Kidney (tissue), 14 donors: ENCODE results near the gene CHD1. TPM values are rescaled to one million over a fixed set of nuclear protein-coding genes. Genes with fewer than 3 reads are reported as not detected.

Experiments used
- DNase-seq, 5 donors: peaks; one replicate each; pipeline ENCODE4 v3.0.0-alpha.2; 2013 to 2020
- FAIRE-seq: peaks from 2 replicates; lab custom pipeline; 2012; peaks lifted over from hg19 to GRCh38; lab: Jason Lieb, UNC
- H3K27ac ChIP-seq, 2 donors: one replicate each; pipeline ENCODE4 v1.7.0; 2013; ENCODE audit warnings: low read depth in 2 of 2, low read length in 2 of 2, inconsistent platforms in 1 of 2
- H3K27me3 ChIP-seq: one replicate; pipeline ENCODE4 v1.7.1; 2013; ENCODE audit warnings: low read length, inconsistent platforms; ENCODE audit not compliant: control insufficient read depth, insufficient read depth
- H3K36me3 ChIP-seq, 3 donors: one replicate each; pipeline versions ENCODE4 v1.7.0 to v1.7.1; 2013; ENCODE audit warnings: low read length in 3 of 3, control low read depth in 1 of 3, inconsistent platforms in 1 of 3; ENCODE audit not compliant: insufficient read depth in 3 of 3, control insufficient read depth in 2 of 3
- H3K4me1 ChIP-seq, 3 donors: one replicate each; pipeline versions ENCODE4 v1.7.0 to v1.7.1; 2013; ENCODE audit warnings: low read length in 3 of 3, inconsistent platforms in 1 of 3, low read depth in 1 of 3; ENCODE audit not compliant: control insufficient read depth in 2 of 3, insufficient read depth in 2 of 3
- H3K4me3 ChIP-seq, 3 donors: one replicate each; pipeline versions ENCODE4 v1.7.0 to v1.8.1; 2013; ENCODE audit warnings: low read length in 3 of 3, control low read depth in 1 of 3, inconsistent platforms in 1 of 3
- H3K9ac ChIP-seq, 3 donors: one replicate each; pipeline versions ENCODE4 v1.7.0 to v1.7.1; 2013; ENCODE audit warnings: low read length in 3 of 3, control low read depth in 1 of 3, inconsistent platforms in 1 of 3
- H3K9me3 ChIP-seq, 3 donors: one replicate each; pipeline versions ENCODE4 v1.7.0 to v1.7.1; 2013; ENCODE audit warnings: low read length in 3 of 3, control low read depth in 1 of 3, inconsistent platforms in 1 of 3; ENCODE audit not compliant: control insufficient read depth in 2 of 3, insufficient read depth in 1 of 3
- CTCF ChIP-seq: IDR thresholded peaks from 3 replicates; pipeline ENCODE4 v1.5.1; 2012; ENCODE audit warnings: mild to moderate bottlenecking, moderate library complexity, borderline replicate concordance; ENCODE audit not compliant: insufficient read depth; ENCODE audit errors: extremely low read depth
- intact Hi-C: fragments of 100-400 bp; cut with DNase I; formaldehyde crosslinking; loops from one replicate; pipeline ENCODE4 v1.11.1; 2022
- polyA plus RNA-seq: library from polyadenylated mRNA; stranded (reverse); fragments of 350-450 nt; fragmentation: Illumina TruSeq; extraction: RNeasy Lipid Tissue Mini Kit (QIAGEN cat#74804); gene quantifications from one replicate; pipeline ENCODE4 v1.2.3, GENCODE V29; 2014; ENCODE audit warnings: low read depth, low replicate concordance; ENCODE audit not compliant: insufficient read depth
- total RNA-seq: library from RNA; stranded (reverse); fragmentation: NEBNext Ultra II Directional; extraction: Animal tissue kit (Norgen Biotek cat#: 25700); gene quantifications from one replicate; pipeline ENCODE4 v1.2.1, GENCODE V29; 2021
- donor health status: control.
- donor health status: control.
- donor health status: control.
- donor health status: control.
- donor health status: control.
- donor health status: DM: yes; HTN: yes; CAD: no.
- donor health status: Normal renal cell carcinoma (clear cell type).

The CHD1 gene
- total and polyA plus RNA-seq, 2 donors from 2014 or later, result 7.1 to 40.4 TPM

GRCh38 chr5:98954392-98955028, 25.7 kb upstream of the CHD1 start:
- no peak for TF ChIP-seq CTCF
- H3K4me1 ChIP-seq, result no peaks in the 10 kb centered on the region
- no peak overlapping the region for H3K27ac ChIP-seq
- DNase-seq (no peak), FAIRE-seq (no peak)
- no peaks in the 10 kb centered on the region for H3K27me3 ChIP-seq
- H3K9me3 ChIP-seq, result no peaks in the 10 kb centered on the region
- intact Hi-C loops, result no loop called here
- H3K36me3 ChIP-seq, result no peaks in the 10 kb centered on the region
- no peak overlapping the region for H3K4me3 ChIP-seq
- no peak overlapping the region for H3K9ac ChIP-seq

- H3K27ac ChIP-seq, result no peak overlapping the region
- no peak for TF ChIP-seq CTCF
- intact Hi-C loops, result no loop called here
- H3K27me3 ChIP-seq, result no peaks in the 10 kb centered on the region
- H3K9ac ChIP-seq, result no peak overlapping the region
- no peaks in the 10 kb centered on the region for H3K4me1 ChIP-seq
- H3K36me3 ChIP-seq, result no peaks in the 10 kb centered on the region
- H3K4me3 ChIP-seq, result no peak overlapping the region
- H3K9me3 ChIP-seq, result no peaks in the 10 kb centered on the region
- no peak for DNase-seq
- FAIRE-seq, result no peak
Observed at GRCh38 chr5:98942847-98943246, 14.0 kb upstream of the CHD1 start.

GRCh38 chr5:98941131-98941883, 12.5 kb upstream of the CHD1 start:
- DNase-seq (no peak), FAIRE-seq (no peak)
- no peaks in the 10 kb centered on the region for H3K27me3 ChIP-seq
- no peak overlapping the region for H3K4me3 ChIP-seq
- no peak overlapping the region for H3K27ac ChIP-seq
- no peak overlapping the region for H3K9ac ChIP-seq
- H3K9me3 ChIP-seq, result no peaks in the 10 kb centered on the region
- TF ChIP-seq CTCF, result no peak
- H3K4me1 ChIP-seq, result peaks cover 0 to 3% (median 0%) of the 10 kb centered on the region in 3 donors
- intact Hi-C loops, result no loop called here
- H3K36me3 ChIP-seq, result no peaks in the 10 kb centered on the region
